ENCODE measurements around the gene SERINC4. TPM values are rescaled to one million over a fixed set of nuclear protein-coding genes. Genes with fewer than 3 reads are reported as not detected.
A peak's percentile ranks its signal among the peaks of the same experiment; 100 is the strongest.
"Not testable (repeated sequence)": the region's sequence is repeated elsewhere in the genome, so short reads cannot be mapped to it uniquely, and the experiment has no call there.

The SERINC4 gene
- total and polyA plus RNA-seq, 3 experiments from 2014 or later: 0.20 to 2.2 (median 0.26) TPM

GRCh38 chr15:43808960-43809678 lies 9.1 kb upstream of the SERINC4 start:
- ChIA-PET POLR2A (interaction anchor here (0.6 to 1.0 kb wide), 3 partner anchors 10 to 56 kb away, joined by 3 to 4 read pairs (median 4); no protein-coding TSS in a partner anchor), CTCF (interaction anchor here (0.9 kb wide), 1 partner anchor 32 kb away, joined by 3 read pairs; the partner anchor contains the start of gene ELL3)
- Histone ChIP-seq H3K9me3 (ENCODE audit: low read length) (no peaks in the 10 kb centered on the region), H3K4me1 (ENCODE audit: insufficient read depth, low read length) (no peaks in the 10 kb centered on the region), H3K27ac (ENCODE audit: low read depth, low read length) (no peak overlapping the region), H3K36me3 (ENCODE audit: insufficient read depth, low read length) (peaks cover 65% of the 10 kb centered on the region), H3K4me3 (ENCODE audit: low read length) (no peak overlapping the region), H3K27me3 (ENCODE audit: insufficient read depth, low read length, poor library complexity, severe bottlenecking) (no peaks in the 10 kb centered on the region)
- Mint-ChIP-seq H3K27ac (peak overlapping the region in 1 of 8 donors; percentile 33), H3K4me1 (peaks cover 0 to 2% (median 0%) of the 10 kb centered on the region in 3 donors), H3K4me3 (no peak overlapping the region), H3K9me3 (no peaks in the 10 kb centered on the region), H3K36me3 (peaks cover 10 to 89% (median 31%) of the 10 kb centered on the region in 3 donors), H3K27me3 (no peaks in the 10 kb centered on the region)
- no peak for DNase-seq

GRCh38 chr15:43808435-43808950 lies 8.5 kb upstream of the SERINC4 start:
- Histone ChIP-seq H3K4me1 (ENCODE audit: insufficient read depth, low read length) (no peaks in the 10 kb centered on the region), H3K9me3 (ENCODE audit: low read length) (no peaks in the 10 kb centered on the region), H3K27ac (ENCODE audit: low read depth, low read length) (no peak overlapping the region), H3K36me3 (ENCODE audit: insufficient read depth, low read length) (peaks cover 59% of the 10 kb centered on the region), H3K27me3 (ENCODE audit: insufficient read depth, low read length, poor library complexity, severe bottlenecking) (no peaks in the 10 kb centered on the region), H3K4me3 (ENCODE audit: low read length) (no peak overlapping the region)
- H3K27ac Mint-ChIP-seq: peak overlapping the region in 1 of 8 donors; percentile 61
- ChIA-PET CTCF (interaction anchor here (0.9 kb wide), 1 partner anchor 32 kb away, joined by 3 read pairs; the partner anchor contains the start of gene ELL3), POLR2A (interaction anchor here (0.7 kb wide), 1 partner anchor 12 kb away, joined by 4 read pairs; no protein-coding TSS in a partner anchor)
- H3K4me1 Mint-ChIP-seq: peaks cover 0 to 2% (median 0%) of the 10 kb centered on the region in 3 donors
- H3K27me3 Mint-ChIP-seq: no peaks in the 10 kb centered on the region
- H3K36me3 Mint-ChIP-seq: peaks cover 10 to 86% (median 31%) of the 10 kb centered on the region in 3 donors
- no peak overlapping the region for H3K4me3 Mint-ChIP-seq
- no peaks in the 10 kb centered on the region for H3K9me3 Mint-ChIP-seq
- no peak for DNase-seq

DNA sequence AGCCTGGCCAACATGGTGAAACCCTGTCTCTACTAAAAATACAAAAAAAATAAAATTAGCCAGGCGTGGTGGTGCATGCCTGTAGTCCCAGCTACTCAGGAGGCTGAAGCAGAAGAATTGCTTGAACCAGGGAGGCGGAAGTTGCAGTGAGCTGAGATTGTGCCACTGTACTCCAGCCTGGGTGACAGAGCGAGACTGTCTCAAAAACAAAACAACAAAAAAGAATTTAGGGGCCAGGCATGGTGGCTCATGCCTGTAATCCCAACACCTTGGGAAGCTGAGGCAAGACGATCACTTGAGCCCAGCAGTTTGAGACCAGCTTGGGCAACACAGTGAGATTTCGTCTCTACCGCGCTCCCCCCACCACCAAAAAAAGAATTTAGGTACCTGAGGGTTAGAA lies 2.7 kb upstream of the SERINC4 start:
- H3K27ac Mint-ChIP-seq; CTCF ChIA-PET; DNase-seq; H3K9me3 ChIP-seq (ENCODE audit: low read length); H3K9me3 Mint-ChIP-seq; H3K27ac ChIP-seq (ENCODE audit: low read depth, low read length); H3K4me3 ChIP-seq (ENCODE audit: low read length); H3K27me3 ChIP-seq (ENCODE audit: insufficient read depth, low read length, poor library complexity, severe bottlenecking); H3K27me3 Mint-ChIP-seq: not testable (repeated sequence)
- peaks cover 6 to 75% (median 18%) of the 10 kb centered on the region in 3 donors for H3K36me3 Mint-ChIP-seq
- peak overlapping the region in 1 of 7 donors; percentile 18 for H3K4me3 Mint-ChIP-seq
- H3K4me1 Mint-ChIP-seq: peaks cover 29 to 40% (median 36%) of the 10 kb centered on the region in 3 donors
- POLR2A ChIA-PET: interaction anchor here (1.0 kb wide), 1 partner anchor 22 kb away, joined by 3 read pairs; the partner anchor contains the start of gene MFAP1
- H3K36me3 ChIP-seq (ENCODE audit: insufficient read depth, low read length): peaks cover 39% of the 10 kb centered on the region
- peaks cover 19% of the 10 kb centered on the region for H3K4me1 ChIP-seq (ENCODE audit: insufficient read depth, low read length)

DNA sequence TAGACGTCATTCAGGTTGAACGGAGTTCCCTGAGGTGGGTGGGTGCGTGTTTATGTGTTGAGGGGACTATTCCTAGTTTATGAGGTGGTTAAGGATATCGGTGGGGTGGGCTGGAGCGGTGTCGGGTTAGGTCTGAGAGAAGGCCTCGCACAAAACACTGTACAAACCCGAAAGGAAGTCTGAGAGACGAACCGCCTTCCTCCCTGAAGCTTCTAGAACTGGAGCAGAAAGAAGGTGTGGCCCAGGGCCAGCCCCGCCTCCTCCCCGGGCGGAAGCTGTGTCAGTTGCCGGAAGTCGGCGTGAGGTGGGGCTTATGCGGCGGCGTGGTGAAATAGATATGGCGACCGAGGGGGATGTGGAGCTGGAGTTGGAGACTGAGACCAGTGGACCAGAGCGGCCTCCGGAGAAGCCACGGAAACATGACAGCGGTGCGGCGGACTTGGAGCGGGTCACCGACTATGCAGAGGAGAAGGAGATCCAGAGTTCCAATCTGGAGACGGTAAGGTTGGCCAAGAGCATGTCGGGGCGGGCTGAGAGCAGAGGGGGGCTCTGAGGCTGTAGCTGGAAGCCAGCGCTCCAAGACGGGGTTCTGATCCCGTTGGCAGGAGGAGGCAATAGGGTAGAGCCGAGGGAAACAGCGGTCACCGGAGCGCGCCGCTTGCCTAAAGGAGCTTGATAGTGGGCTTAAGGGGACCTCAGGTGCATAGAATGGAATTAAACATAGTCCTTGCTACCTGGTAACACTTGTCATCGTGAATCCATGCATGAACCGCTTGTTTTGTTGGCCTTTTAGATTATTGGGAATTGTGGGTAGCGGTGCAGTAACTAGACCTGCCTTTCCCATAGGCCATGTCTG lies 494 bp upstream of the SERINC4 start, which contains the start of gene HYPK:
HYPK (plus strand) TSS at position 314 of the 856 bp plus-strand sequence; CDS start at position 338, 24 bp downstream.
- peak within 1 kb of the TSS; percentile 88 for H3K4me3 ChIP-seq (ENCODE audit: low read length)

DNA sequence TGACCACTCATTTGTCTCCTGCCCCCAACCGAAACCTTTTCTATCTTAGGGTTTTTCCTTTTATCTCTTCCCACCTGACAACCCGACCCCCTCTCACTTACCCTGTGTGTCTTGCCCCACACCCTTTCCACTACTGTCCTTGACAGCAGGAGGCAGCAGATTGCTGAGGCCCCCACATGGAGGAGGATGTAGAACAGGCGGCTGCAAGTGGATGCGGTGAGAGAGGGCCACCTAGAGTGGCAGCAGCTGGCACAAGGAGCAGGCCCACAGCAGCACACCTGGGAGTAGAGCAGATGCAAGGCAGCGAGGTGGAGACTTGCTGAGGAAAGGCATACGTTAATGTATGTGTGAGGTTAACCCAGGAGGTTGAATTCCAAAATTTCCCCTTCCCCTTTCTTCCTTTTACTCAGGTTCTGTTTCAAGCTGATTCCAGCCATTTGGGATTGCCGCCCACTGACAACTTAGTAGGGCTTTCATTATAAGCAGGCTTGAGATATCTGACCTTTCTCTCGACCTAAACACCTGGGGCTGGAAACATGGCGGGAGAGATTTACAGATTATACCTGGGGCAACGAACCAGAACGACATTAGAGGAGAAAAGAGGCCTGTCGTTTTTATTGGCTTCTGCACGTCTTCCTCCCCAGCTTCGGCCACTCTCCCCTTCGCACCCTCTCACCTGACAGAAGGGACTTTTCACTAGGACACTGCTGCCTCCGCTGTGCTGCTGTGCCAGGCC lies 643 bp downstream of the SERINC4 start:
- no peaks in the 10 kb centered on the region for H3K27me3 Mint-ChIP-seq
- H3K27ac ChIP-seq (ENCODE audit: low read depth, low read length): peak overlapping the region; percentile 89
- H3K9me3 Mint-ChIP-seq: no peaks in the 10 kb centered on the region
- H3K4me3 Mint-ChIP-seq: peak overlapping the region in 6 of 7 donors; percentile 7 to 74 (median 42)
- H3K36me3 ChIP-seq (ENCODE audit: insufficient read depth, low read length): peaks cover 34% of the 10 kb centered on the region
- no peaks in the 10 kb centered on the region for H3K9me3 ChIP-seq (ENCODE audit: low read length)
- no peak overlapping the region for H3K4me3 ChIP-seq (ENCODE audit: low read length)
- no peak for DNase-seq
- peaks cover 48 to 69% (median 62%) of the 10 kb centered on the region in 3 donors for H3K4me1 Mint-ChIP-seq
- no peaks in the 10 kb centered on the region for H3K27me3 ChIP-seq (ENCODE audit: insufficient read depth, low read length, poor library complexity, severe bottlenecking)
- peaks cover 31% of the 10 kb centered on the region for H3K4me1 ChIP-seq (ENCODE audit: insufficient read depth, low read length)
- ChIA-PET CTCF (interaction anchor here (1.0 kb wide), 1 partner anchor 22 kb away, joined by 4 read pairs; the partner anchor contains the start of gene ELL3), POLR2A (interaction anchor here (1.8 kb wide), 1 partner anchor 25 kb away, joined by 16 read pairs; the partner anchor contains the start of gene MFAP1)
- peaks cover under 1 to 76% (median 10%) of the 10 kb centered on the region in 3 donors for H3K36me3 Mint-ChIP-seq
- peak overlapping the region; percentile 70 to 100 (median 98) for H3K27ac Mint-ChIP-seq

More for the DNA sequence above, 494 bp upstream of the SERINC4 start, which contains the start of gene HYPK:
- Histone ChIP-seq H3K36me3 (ENCODE audit: insufficient read depth, low read length) (peaks cover 34% of the 10 kb centered on the region), H3K4me1 (ENCODE audit: insufficient read depth, low read length) (peaks cover 20% of the 10 kb centered on the region), H3K27ac (ENCODE audit: low read depth, low read length) (peak within 1 kb of the TSS; percentile 89), H3K9me3 (ENCODE audit: low read length) (no peaks in the 10 kb centered on the region), H3K27me3 (ENCODE audit: insufficient read depth, low read length, poor library complexity, severe bottlenecking) (no peaks in the 10 kb centered on the region)
- H3K36me3 Mint-ChIP-seq: peaks cover 0 to 76% (median 7%) of the 10 kb centered on the region in 3 donors
- POLR2A ChIA-PET: interaction anchor here (0.5 to 1.8 kb wide), 8 partner anchors 8 to 759 kb away, joined by 3 to 18 read pairs (median 3); partner anchors contain the start of genes ELL3, MFAP1, SERF2 and TUBGCP4
- peak within 1 kb of the TSS; percentile 94 to 100 (median 97) for H3K4me3 Mint-ChIP-seq
- CTCF ChIA-PET: interaction anchor here (0.9 to 2.0 kb wide), 6 partner anchors 8 to 34 kb away, joined by 3 to 8 read pairs (median 4); partner anchors contain the start of genes ELL3, MFAP1 and SERF2
- DNase-seq: peak; percentile 88 to 94 (median 89)
- peak within 1 kb of the TSS; percentile 86 to 100 (median 98) for H3K27ac Mint-ChIP-seq
- H3K4me1 Mint-ChIP-seq: peaks cover 37 to 58% (median 51%) of the 10 kb centered on the region in 3 donors
- no peaks in the 10 kb centered on the region for H3K9me3 Mint-ChIP-seq
- no peaks in the 10 kb centered on the region for H3K27me3 Mint-ChIP-seq

- Mint-ChIP-seq H3K4me1 (peaks cover 64 to 90% (median 77%) of the 10 kb centered on the region in 3 donors), H3K9me3 (no peaks in the 10 kb centered on the region), H3K36me3 (peaks cover 4 to 86% (median 16%) of the 10 kb centered on the region in 3 donors), H3K27ac (peak overlapping the region in 6 of 8 donors; percentile 16 to 85 (median 60)), H3K4me3 (peak overlapping the region in 1 of 7 donors; percentile 29), H3K27me3 (no peaks in the 10 kb centered on the region)
- DNase-seq: no peak
- CTCF ChIA-PET: interaction anchor here (1.4 to 2.4 kb wide), 3 partner anchors 11 to 28 kb away, joined by 3 to 6 read pairs (median 5); partner anchors contain the start of genes ELL3 and MFAP1
- Histone ChIP-seq H3K27me3 (ENCODE audit: insufficient read depth, low read length, poor library complexity, severe bottlenecking) (no peaks in the 10 kb centered on the region), H3K9me3 (ENCODE audit: low read length) (no peaks in the 10 kb centered on the region), H3K4me3 (ENCODE audit: low read length) (no peak overlapping the region), H3K4me1 (ENCODE audit: insufficient read depth, low read length) (peaks cover 47% of the 10 kb centered on the region), H3K27ac (ENCODE audit: low read depth, low read length) (no peak overlapping the region), H3K36me3 (ENCODE audit: insufficient read depth, low read length) (peaks cover 43% of the 10 kb centered on the region)
- POLR2A ChIA-PET: interaction anchor here (0.6 kb wide), 1 partner anchor 14 kb away, joined by 4 read pairs; no protein-coding TSS in a partner anchor
These were observed 3.5 kb downstream of the SERINC4 start for GRCh38 chr15:43796566-43796965.

Data from CD8-positive, alpha-beta memory T cell (primary cell).